Stimulated activated naive CD8-positive, alpha-beta T cell treated with anti-CD3 and anti-CD28 coated beads, Interleukin-15, Interleukin-2, amounts not matched to agents 100 U/mL and 50 U/mL, for 24 hours (primary cell): ENCODE data around the gene TFAP2A.

ENCODE experiments used
- ATAC-seq: fragments of 150-1000 bp; cut with Tn5 transposase; one replicate; pipeline ENCODE4 v1.10.0; 2021
- DNase-seq: peaks from one replicate; pipeline ENCODE4 v3.0.0; 2021

Gene TFAP2A

GRCh38 chr6:10414756-10415616 is at the start of gene TFAP2A:
Gene TFAP2A, minus strand, starts transcription at chr6:10415074. Its CDS starts 83 bp downstream, at chr6:10414991.
- DNase-seq (no peak), ATAC-seq (no peak)

- ATAC-seq = no peak
- DNase-seq = no peak
Observed at GRCh38 chr6:10463491-10464481, 48.9 kb upstream of the TFAP2A start.

- DNase-seq = no peak
- ATAC-seq = no peak
Observed at GRCh38 chr6:10463040-10463439, 48.2 kb upstream of the TFAP2A start.

GRCh38 chr6:10461850-10462249 is 47.0 kb upstream of the TFAP2A start:
- ATAC-seq (no peak), DNase-seq (no peak)

GRCh38 chr6:10460096-10460495 is 45.2 kb upstream of the TFAP2A start:
- ATAC-seq = no peak
- no peak for DNase-seq

GRCh38 chr6:10458287-10458686 is 43.4 kb upstream of the TFAP2A start:
- ATAC-seq (no peak), DNase-seq (no peak)

- ATAC-seq (no peak), DNase-seq (no peak)
Observed at GRCh38 chr6:10453596-10453995, 38.7 kb upstream of the TFAP2A start.

- ATAC-seq (no peak), DNase-seq (no peak)
Observed at GRCh38 chr6:10451828-10452509, 37.1 kb upstream of the TFAP2A start.

GRCh38 chr6:10451394-10451793 is 36.5 kb upstream of the TFAP2A start:
- ATAC-seq = no peak
- no peak for DNase-seq

GRCh38 chr6:10449751-10450150 is 34.9 kb upstream of the TFAP2A start:
- DNase-seq (no peak), ATAC-seq (no peak)

GRCh38 chr6:10448096-10448495 is 33.2 kb upstream of the TFAP2A start:
- DNase-seq = no peak
- ATAC-seq = no peak

GRCh38 chr6:10446548-10446947 is 31.7 kb upstream of the TFAP2A start:
- no peak for DNase-seq
- ATAC-seq = no peak

- ATAC-seq (no peak), DNase-seq (no peak)
Observed at GRCh38 chr6:10441655-10442009, 26.8 kb upstream of the TFAP2A start.

- ATAC-seq (no peak), DNase-seq (no peak)
Observed at GRCh38 chr6:10441004-10441654, 26.3 kb upstream of the TFAP2A start.

- no peak for DNase-seq
- ATAC-seq = no peak
Observed at GRCh38 chr6:10437891-10438290, 23.0 kb upstream of the TFAP2A start.

GRCh38 chr6:10434235-10434634 is 19.4 kb upstream of the TFAP2A start:
- ATAC-seq = no peak
- no peak for DNase-seq

GRCh38 chr6:10433322-10433721 is 18.4 kb upstream of the TFAP2A start:
- DNase-seq = no peak
- ATAC-seq = no peak

GRCh38 chr6:10431423-10432164 is 16.7 kb upstream of the TFAP2A start:
- DNase-seq = no peak
- no peak for ATAC-seq

GRCh38 chr6:10429638-10430427 is 15.0 kb upstream of the TFAP2A start:
- DNase-seq (no peak), ATAC-seq (no peak)

GRCh38 chr6:10426781-10427279 is 12.0 kb upstream of the TFAP2A start:
- no peak for DNase-seq

More at GRCh38 chr6:10426781-10427279, 12.0 kb upstream of the TFAP2A start:
- no peak for ATAC-seq
